HepG2 (cell line): ENCODE data around the gene ANKUB1. TPM values are rescaled to one million over a fixed set of nuclear protein-coding genes. Genes with fewer than 3 reads are reported as not detected.
A peak's percentile ranks its signal among the peaks of the same experiment; 100 is the strongest.

Experiments used
- ATAD3A ChIP-seq: sonication (generic); formaldehyde crosslinking; IDR thresholded peaks from 2 replicates; pipeline ENCODE4 v1.4.0; 2020; ENCODE audit warnings: missing genetic modification reagents
- GABPA ChIP-seq, 2 experiments: IDR thresholded peaks; 2 replicates each; pipeline ENCODE4 v1.6.1; 2011 to 2016; ENCODE audit warnings: low read depth in 2 of 2, low read length in 1 of 2, missing biosample characterization in 1 of 2, missing genetic modification characterization in 1 of 2
- HNRNPL ChIP-seq: fragments of 200-400 bp; formaldehyde crosslinking; IDR thresholded peaks from 2 replicates; pipeline ENCODE4 v1.6.1; 2017; ENCODE audit warnings: mild to moderate bottlenecking, low read depth, low read length
- ISL2 ChIP-seq: sonication (generic); formaldehyde crosslinking; IDR thresholded peaks from 2 replicates; pipeline ENCODE4 v1.5.0; 2020; ENCODE audit warnings: missing genetic modification reagents
- KDM1A ChIP-seq: IDR thresholded peaks from 2 replicates; pipeline ENCODE4 v1.6.1; 2016; ENCODE audit warnings: missing compliant biosample characterization
- MEIS2 ChIP-seq: sonication (generic); formaldehyde crosslinking; IDR thresholded peaks from 2 replicates; pipeline ENCODE4 v1.9.0; 2021; ENCODE audit warnings: mild to moderate bottlenecking, missing genetic modification reagents
- NCOA5 ChIP-seq: sonication (generic); formaldehyde crosslinking; IDR thresholded peaks from 2 replicates; pipeline ENCODE4 v1.4.0; 2020; ENCODE audit warnings: missing genetic modification reagents
- SIN3A ChIP-seq: IDR thresholded peaks from 2 replicates; pipeline ENCODE4 v1.6.1; 2011; ENCODE audit warnings: low read depth, mild to moderate bottlenecking, control low read depth, low read length, borderline replicate concordance
- TBX2 ChIP-seq: sonication (generic); formaldehyde crosslinking; IDR thresholded peaks from 2 replicates; pipeline ENCODE4 v1.5.0; 2020; ENCODE audit warnings: missing genetic modification reagents, mild to moderate bottlenecking, borderline replicate concordance
- ZFY ChIP-seq: sonication (generic); formaldehyde crosslinking; IDR thresholded peaks from 2 replicates; pipeline ENCODE4 v1.4.0; 2020; ENCODE audit warnings: missing genetic modification reagents
- ZNF224 ChIP-seq: sonication (generic); formaldehyde crosslinking; IDR thresholded peaks from 2 replicates; pipeline ENCODE4 v1.5.0; 2020; ENCODE audit warnings: mild to moderate bottlenecking, missing genetic modification reagents
- ZNF234 ChIP-seq: sonication (generic); formaldehyde crosslinking; conservative IDR thresholded peaks from 2 replicates; pipeline ENCODE4 v1.5.1; 2020; ENCODE audit warnings: mild to moderate bottlenecking, missing genetic modification reagents
- ZNF264 ChIP-seq: sonication (generic); formaldehyde crosslinking; IDR thresholded peaks from 2 replicates; pipeline ENCODE4 v1.4.0; 2020; ENCODE audit warnings: missing genetic modification reagents
- ZNF281 ChIP-seq: sonication (generic); formaldehyde crosslinking; IDR thresholded peaks from 2 replicates; pipeline ENCODE4 v1.4.0; 2020; ENCODE audit warnings: missing genetic modification reagents, borderline replicate concordance
- ZNF441 ChIP-seq: sonication (generic); formaldehyde crosslinking; IDR thresholded peaks from 2 replicates; pipeline ENCODE4 v1.7.0; 2021; ENCODE audit warnings: missing genetic modification reagents, borderline replicate concordance
- ZNF530 ChIP-seq: sonication (generic); formaldehyde crosslinking; IDR thresholded peaks from 2 replicates; pipeline ENCODE4 v1.5.0; 2020; ENCODE audit warnings: low read depth, mild to moderate bottlenecking, missing genetic modification reagents
- ZNF549 ChIP-seq: sonication (generic); formaldehyde crosslinking; IDR thresholded peaks from 2 replicates; pipeline ENCODE4 v1.5.0; 2020; ENCODE audit warnings: missing genetic modification reagents
- ZNF564 ChIP-seq: sonication (generic); formaldehyde crosslinking; IDR thresholded peaks from 2 replicates; pipeline ENCODE4 v1.8.1; 2023; ENCODE audit warnings: mild to moderate bottlenecking, missing genetic modification reagents
- ZNF577 ChIP-seq: sonication (generic); formaldehyde crosslinking; IDR thresholded peaks from 2 replicates; pipeline ENCODE4 v1.4.0; 2020; ENCODE audit warnings: mild to moderate bottlenecking, low read depth, missing genetic modification reagents, borderline replicate concordance
- ZNF597 ChIP-seq: sonication (generic); formaldehyde crosslinking; IDR thresholded peaks from 2 replicates; pipeline ENCODE4 v1.5.0; 2020; ENCODE audit warnings: missing genetic modification reagents
- ZNF639 ChIP-seq: conservative IDR thresholded peaks from 2 replicates; pipeline ENCODE4 v1.6.1; 2018; ENCODE audit warnings: missing genetic modification reagents
- ZNF724P ChIP-seq: sonication (generic); formaldehyde crosslinking; IDR thresholded peaks from 2 replicates; pipeline ENCODE4 v1.8.0; 2022; ENCODE audit warnings: missing genetic modification reagents, borderline replicate concordance
- ZNF746 ChIP-seq: sonication (generic); formaldehyde crosslinking; IDR thresholded peaks from 2 replicates; pipeline ENCODE4 v1.8.0; 2022; ENCODE audit warnings: mild to moderate bottlenecking, missing genetic modification reagents
- ZNF891 ChIP-seq: sonication (generic); formaldehyde crosslinking; IDR thresholded peaks from 2 replicates; pipeline ENCODE4 v1.5.0; 2020; ENCODE audit warnings: mild to moderate bottlenecking, missing genetic modification reagents
- ZSCAN25 ChIP-seq: sonication (generic); formaldehyde crosslinking; IDR thresholded peaks from 2 replicates; pipeline ENCODE4 v1.8.0; 2022; ENCODE audit warnings: mild to moderate bottlenecking, missing genetic modification reagents
- ZSCAN30 ChIP-seq: sonication (generic); formaldehyde crosslinking; IDR thresholded peaks from 2 replicates; pipeline ENCODE4 v1.5.0; 2020; ENCODE audit warnings: mild to moderate bottlenecking, missing genetic modification reagents
- polyA plus RNA-seq, 8 experiments: library from polyadenylated mRNA; depleted of rRNA in 3 of 8; stranded (reverse) in 7 of 8; unstranded in 1 of 8; fragments of >200 nt; fragmentation: Illumina TruSeq in 4 of 8; extraction: Trizol in 4 of 8; gene quantifications; 2 replicates each; pipeline versions ENCODE4 v1.2.1 to v1.2.3, GENCODE V29; 2011 to 2016; ENCODE audit warnings: low read depth in 4 of 8, missing spikeins in 1 of 8, mixed read lengths in 1 of 8; ENCODE audit not compliant: insufficient read depth in 1 of 8
- total RNA-seq, 5 experiments: library from RNA; depleted of rRNA; stranded (reverse); fragments of >200 nt; fragmentation: Illumina TruSeq; extraction: Trizol; gene quantifications; 2 replicates each; pipeline ENCODE4 v1.2.3, GENCODE V29; 2016; ENCODE audit warnings: low read depth in 1 of 5

ANKUB1 gene
- total and polyA plus RNA-seq, 2 of the 13 experiments (the other 11 are each of a cell fraction or from before 2014, with no cell fraction given): not detected

- TF ChIP-seq ZNF441 (no peak), ZNF577 (no peak), ZNF597 (CRISPR knock-in tag) (no peak), MEIS2 (CRISPR knock-in tag) (no peak), ISL2 (0 out of 2 replicates have a peak, but pooled peaks have one; percentile 13), ZNF746 (CRISPR knock-in tag) (no peak), ZNF891 (CRISPR knock-in tag) (no peak), ZSCAN30 (CRISPR knock-in tag) (no peak), ZNF224 (CRISPR knock-in tag) (no peak), TBX2 (CRISPR knock-in tag) (no peak), HNRNPL (no peak), ZFY (CRISPR knock-in tag) (no peak), GABPA (IDR thresholded peaks at IDR 0.05; ENCODE audit: low read depth, low read length) (no peak), GABPA (CRISPR knock-in tag; IDR thresholded peaks at IDR 0.05; ENCODE audit: low read depth) (no peak), ZSCAN25 (CRISPR knock-in tag) (no peak; the same call in 1 of the 2 replicates), ZNF639 (CRISPR knock-in tag) (no peak), ZNF530 (CRISPR knock-in tag) (no peak), ZNF564 (CRISPR knock-in tag) (no peak), NCOA5 (CRISPR knock-in tag) (no peak), ZNF234 (CRISPR knock-in tag) (no peak), KDM1A (CRISPR knock-in tag) (no peak), ATAD3A (CRISPR knock-in tag) (no peak), ZNF264 (CRISPR knock-in tag) (0 out of 2 replicates have a peak, but pooled peaks have one; percentile 3), ZNF549 (CRISPR knock-in tag) (no peak), ZNF281 (CRISPR knock-in tag) (no peak), ZNF724P (CRISPR knock-in tag) (no peak), SIN3A (no peak)
These were observed 21.3 kb upstream of the ANKUB1 start (continued) for GRCh38 chr3:149813367-149814281.
